ENCODE measurements around the gene EPB41L5.
"Not testable (repeated sequence)": the region's sequence is repeated elsewhere in the genome, so short reads cannot be mapped to it uniquely, and the experiment has no call there.

The EPB41L5 gene

DNA sequence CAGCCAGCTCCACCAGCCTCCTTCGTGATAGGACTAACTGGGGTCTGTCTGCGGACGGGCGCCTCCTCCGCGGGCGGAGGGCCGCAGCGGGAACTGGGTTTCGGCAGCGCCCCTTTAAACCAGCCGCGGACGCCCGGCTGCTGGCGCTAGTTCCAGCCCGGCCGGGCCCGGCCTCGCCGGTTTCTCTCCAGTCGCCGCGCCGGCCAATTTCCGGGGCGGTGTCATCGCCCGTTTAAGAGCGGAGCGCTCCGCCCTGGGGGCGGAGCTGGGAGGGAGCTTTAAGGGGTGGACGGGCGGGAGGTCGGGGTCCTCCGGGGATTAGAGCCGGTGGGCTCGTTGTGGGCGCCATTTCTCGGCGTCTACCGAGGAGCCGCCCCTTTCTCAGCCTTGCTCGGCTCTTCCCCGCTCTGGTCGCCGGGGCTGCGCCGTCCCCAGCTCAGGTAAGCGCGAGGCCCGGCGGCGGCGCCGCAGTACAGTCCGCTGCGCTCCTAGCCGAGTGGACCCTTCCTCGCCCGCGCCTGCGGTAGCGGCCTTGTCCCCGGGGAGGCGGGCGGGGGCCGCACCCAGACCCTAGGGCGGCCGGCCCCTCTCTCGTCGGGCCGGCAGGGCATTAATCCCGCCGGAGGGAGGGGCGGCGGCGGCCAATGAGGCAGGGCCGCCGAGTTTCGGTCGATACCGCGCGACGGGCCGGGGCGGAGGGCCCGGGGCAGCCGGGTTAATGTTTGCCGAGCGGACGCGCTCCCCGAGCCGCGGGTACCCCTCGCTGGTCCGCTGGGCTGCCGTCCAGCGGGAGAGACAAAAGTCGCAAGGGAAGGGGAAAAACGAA is at the start of gene EPB41L5:
Gene EPB41L5, plus strand, starts transcription at position 307 of the 826 bp plus-strand sequence. CDS start 6,008 bp downstream, outside the sequence.
- H3K4me3 ChIP-seq (ENCODE audit: low read depth, low read length), result peak within 1 kb of the TSS; percentile 92
- TF ChIP-seq, protein P1, sequence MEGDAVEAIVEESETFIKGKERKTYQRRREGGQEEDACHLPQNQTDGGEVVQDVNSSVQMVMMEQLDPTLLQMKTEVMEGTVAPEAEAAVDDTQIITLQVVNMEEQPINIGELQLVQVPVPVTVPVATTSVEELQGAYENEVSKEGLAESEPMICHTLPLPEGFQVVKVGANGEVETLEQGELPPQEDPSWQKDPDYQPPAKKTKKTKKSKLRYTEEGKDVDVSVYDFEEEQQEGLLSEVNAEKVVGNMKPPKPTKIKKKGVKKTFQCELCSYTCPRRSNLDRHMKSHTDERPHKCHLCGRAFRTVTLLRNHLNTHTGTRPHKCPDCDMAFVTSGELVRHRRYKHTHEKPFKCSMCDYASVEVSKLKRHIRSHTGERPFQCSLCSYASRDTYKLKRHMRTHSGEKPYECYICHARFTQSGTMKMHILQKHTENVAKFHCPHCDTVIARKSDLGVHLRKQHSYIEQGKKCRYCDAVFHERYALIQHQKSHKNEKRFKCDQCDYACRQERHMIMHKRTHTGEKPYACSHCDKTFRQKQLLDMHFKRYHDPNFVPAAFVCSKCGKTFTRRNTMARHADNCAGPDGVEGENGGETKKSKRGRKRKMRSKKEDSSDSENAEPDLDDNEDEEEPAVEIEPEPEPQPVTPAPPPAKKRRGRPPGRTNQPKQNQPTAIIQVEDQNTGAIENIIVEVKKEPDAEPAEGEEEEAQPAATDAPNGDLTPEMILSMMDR (IDR thresholded peaks at IDR 0.05; ENCODE audit: low read depth, low read length), result no peak

DNA sequence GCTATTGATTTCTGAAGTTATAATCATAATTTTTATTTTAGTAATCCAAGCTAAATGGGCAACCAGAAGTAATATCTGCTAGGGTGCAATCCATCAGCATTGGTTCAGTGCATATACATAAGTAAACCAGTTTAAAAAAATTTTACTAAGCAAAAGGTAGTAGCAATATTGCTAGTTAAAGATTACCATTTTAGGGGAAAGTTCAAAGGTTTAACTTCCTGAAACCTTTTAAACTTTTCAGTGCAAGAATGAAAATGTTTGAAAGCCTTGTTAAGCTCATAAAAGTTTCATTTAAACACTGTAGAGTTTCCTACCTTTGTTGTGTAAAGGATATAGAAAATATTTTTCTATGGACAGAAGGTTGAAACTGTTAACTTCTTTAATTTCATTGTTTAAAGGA is 31.0 kb upstream of the EPB41L5 start:
- TF ChIP-seq, protein P1 (IDR thresholded peaks at IDR 0.05; ENCODE audit: low read depth, low read length), result no peak
- H3K4me3 ChIP-seq (ENCODE audit: low read depth, low read length), result no peak overlapping the region

DNA sequence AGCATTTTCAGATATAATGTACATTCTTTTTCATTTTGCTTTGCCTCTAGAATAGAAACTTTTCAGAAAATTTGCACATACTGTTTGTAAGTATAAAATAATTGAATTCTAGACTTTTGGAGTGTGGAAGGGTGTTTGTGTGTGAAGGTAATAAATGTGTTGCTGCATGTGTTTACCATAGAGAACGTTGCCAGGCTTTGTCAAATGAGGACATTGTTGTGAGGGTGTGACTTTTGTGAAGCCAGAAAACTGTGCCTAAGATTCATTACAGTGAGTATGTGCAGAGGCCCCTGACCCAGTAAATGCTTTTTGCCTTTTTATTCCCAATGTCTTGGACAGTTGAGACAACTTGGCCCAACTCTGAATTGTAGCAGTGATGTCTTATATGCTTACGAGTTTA is 30.4 kb upstream of the EPB41L5 start:
- H3K4me3 ChIP-seq (ENCODE audit: low read depth, low read length), result no peak overlapping the region

DNA sequence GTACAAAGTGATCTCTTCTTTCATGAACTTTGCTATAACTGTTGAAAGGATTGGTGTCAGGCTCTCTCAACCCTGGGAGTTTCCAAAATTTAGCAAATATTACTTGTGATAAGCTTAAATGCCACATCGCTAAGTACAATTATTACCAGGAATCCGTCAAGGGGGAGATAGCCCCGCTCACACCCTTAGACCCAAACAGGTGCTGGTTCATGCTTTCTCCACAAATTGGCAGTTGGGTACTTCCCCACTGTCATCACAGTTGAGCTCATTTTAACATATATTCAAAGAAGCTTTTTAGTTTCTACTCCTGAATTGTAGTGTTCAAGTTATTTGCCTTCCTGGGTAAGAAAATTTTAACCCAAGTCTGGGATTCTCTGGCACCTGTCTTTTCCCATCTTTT is 29.8 kb upstream of the EPB41L5 start:
- H3K4me3 ChIP-seq (ENCODE audit: low read depth, low read length), result no peak overlapping the region
- TF ChIP-seq, protein P1 (IDR thresholded peaks at IDR 0.05; ENCODE audit: low read depth, low read length), result no peak

More for the DNA sequence above, 30.4 kb upstream of the EPB41L5 start:
- TF ChIP-seq, protein P1 (IDR thresholded peaks at IDR 0.05; ENCODE audit: low read depth, low read length), result no peak

DNA sequence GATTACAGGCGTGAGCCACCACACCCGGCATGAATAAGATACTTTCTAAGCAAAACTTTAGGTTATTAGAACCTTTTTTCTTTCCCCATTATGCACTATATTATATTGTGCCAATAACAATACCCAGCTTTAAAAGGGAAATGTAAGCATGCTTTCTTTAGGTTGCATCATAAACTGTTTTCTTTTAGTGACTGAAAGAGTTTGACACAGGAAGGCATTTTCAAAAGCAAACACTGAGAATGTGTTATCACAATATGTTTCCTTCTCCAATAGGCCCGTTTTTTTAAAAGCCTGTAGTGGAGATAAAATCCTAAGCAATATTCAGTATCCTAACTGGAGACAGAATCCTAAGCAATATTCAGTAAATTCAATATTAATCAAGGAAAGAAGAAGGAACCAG is 16.7 kb upstream of the EPB41L5 start:
- TF ChIP-seq, protein P1 (IDR thresholded peaks at IDR 0.05; ENCODE audit: low read depth, low read length), result no peak
- H3K4me3 ChIP-seq (ENCODE audit: low read depth, low read length), result no peak overlapping the region

DNA sequence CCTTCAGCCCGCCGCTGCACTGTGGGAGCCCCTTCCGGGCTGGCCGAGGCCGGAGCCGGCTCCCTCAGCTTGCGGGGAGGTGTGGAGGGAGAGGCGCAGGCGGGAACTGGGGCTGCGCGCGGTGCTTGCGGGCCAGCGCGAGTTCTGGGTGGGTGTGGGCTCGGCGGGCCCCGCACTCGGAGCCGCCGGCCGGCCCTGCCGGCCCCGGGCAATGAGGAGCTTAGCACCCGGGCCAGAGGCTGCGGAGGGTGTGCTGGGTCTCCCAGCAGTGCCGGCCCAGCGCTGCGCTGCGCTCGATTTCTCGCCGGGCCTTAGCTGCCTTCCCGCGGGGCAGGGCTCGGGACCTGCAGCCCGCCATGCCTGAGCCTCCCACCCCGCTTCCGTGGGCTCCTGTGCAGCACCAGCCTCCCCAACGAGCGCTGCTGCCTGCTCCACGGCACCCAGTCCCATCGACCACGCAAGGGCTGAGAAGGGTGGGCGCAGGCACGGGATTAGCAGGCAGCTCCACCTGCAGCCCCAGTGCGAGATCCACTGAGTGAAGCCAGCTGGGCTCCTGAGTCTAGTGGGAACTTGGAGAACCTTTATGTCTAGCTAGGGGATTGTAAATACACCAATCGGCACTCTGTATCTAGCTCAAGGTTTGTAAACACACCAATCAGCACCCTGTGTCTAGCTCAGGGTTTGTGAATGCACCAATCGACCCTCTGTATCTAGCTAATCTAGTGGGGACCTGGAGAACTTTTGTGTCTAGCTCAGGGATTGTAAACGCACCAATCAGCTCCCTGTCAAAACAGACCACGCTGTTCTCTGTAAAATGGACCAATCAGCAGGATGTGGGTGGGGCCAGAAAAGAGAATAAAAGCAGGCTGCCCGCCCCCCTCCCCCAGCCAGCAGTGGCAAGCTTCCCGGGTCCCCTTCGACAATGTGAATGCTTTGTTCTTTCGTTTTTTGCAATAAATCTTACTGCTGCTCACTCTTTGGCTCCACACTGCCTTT is 15.7 kb upstream of the EPB41L5 start:
- not testable (repeated sequence) for H3K4me3 ChIP-seq (ENCODE audit: low read depth, low read length)

DNA sequence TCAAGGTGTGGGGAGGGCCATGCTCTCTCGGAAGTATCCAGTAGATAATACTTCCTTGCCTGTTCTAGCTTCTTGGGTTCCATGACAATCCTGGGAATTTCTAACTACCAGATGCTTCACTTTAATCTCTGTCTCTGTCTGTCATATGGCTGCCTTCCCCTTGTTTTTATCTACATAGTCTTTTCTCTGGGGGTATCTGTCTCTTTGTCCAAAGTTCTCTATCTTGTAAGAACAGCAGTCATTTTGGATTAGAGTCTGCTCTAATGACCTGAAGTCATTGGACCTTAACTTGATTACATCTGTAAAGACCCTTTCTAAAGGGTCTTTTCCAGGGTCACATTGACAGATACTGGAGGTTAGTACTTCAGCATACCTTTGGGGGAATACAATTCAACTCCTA is 11.4 kb upstream of the EPB41L5 start:
- no peak overlapping the region for H3K4me3 ChIP-seq (ENCODE audit: low read depth, low read length)
- TF ChIP-seq, protein P1 (IDR thresholded peaks at IDR 0.05; ENCODE audit: low read depth, low read length), result no peak

Measured in WI38 (cell line).